ENCODE data around the gene NPAS3.

DNA sequence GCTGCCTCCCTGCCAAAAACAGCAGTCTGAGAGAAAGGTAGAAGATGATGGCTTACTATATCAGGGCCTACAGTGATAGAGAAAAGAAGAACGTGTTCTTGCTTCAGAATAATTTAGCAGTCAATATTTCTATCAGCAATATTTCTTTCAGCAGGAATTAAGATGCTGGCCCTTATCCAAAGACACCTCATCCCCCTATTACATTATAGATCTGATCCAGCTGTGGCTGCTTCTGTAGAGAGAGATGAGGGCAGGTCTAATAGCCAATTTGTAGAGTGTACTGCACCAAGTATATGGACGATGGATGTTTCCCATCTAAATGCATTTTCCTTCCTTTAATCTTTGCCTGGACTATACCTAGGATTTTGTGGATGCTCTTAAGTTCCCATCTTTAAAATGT, 451.7 kb downstream of the NPAS3 start:
- TF ChIP-seq, protein P1, sequence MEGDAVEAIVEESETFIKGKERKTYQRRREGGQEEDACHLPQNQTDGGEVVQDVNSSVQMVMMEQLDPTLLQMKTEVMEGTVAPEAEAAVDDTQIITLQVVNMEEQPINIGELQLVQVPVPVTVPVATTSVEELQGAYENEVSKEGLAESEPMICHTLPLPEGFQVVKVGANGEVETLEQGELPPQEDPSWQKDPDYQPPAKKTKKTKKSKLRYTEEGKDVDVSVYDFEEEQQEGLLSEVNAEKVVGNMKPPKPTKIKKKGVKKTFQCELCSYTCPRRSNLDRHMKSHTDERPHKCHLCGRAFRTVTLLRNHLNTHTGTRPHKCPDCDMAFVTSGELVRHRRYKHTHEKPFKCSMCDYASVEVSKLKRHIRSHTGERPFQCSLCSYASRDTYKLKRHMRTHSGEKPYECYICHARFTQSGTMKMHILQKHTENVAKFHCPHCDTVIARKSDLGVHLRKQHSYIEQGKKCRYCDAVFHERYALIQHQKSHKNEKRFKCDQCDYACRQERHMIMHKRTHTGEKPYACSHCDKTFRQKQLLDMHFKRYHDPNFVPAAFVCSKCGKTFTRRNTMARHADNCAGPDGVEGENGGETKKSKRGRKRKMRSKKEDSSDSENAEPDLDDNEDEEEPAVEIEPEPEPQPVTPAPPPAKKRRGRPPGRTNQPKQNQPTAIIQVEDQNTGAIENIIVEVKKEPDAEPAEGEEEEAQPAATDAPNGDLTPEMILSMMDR (conservative IDR thresholded peaks at IDR 0.05; ENCODE audit: low read length): no peak
- no peak for TF ChIP-seq EZH2phosphoT487 (IDR thresholded peaks at IDR 0.05; ENCODE audit: borderline replicate concordance, low read depth, low read length)
